Activated gamma-delta T cell (primary cell): Measurements from ENCODE around the gene WASF2.
A peak's percentile ranks its signal among the peaks of the same experiment; 100 is the strongest.
"Not testable (repeated sequence)": the region's sequence is repeated elsewhere in the genome, so short reads cannot be mapped to it uniquely, and the experiment has no call there.

Experiments used
- DNase-seq: peaks from one replicate; lab custom pipeline; 2025; lab: John Stamatoyannopoulos, UW

Gene WASF2

DNA sequence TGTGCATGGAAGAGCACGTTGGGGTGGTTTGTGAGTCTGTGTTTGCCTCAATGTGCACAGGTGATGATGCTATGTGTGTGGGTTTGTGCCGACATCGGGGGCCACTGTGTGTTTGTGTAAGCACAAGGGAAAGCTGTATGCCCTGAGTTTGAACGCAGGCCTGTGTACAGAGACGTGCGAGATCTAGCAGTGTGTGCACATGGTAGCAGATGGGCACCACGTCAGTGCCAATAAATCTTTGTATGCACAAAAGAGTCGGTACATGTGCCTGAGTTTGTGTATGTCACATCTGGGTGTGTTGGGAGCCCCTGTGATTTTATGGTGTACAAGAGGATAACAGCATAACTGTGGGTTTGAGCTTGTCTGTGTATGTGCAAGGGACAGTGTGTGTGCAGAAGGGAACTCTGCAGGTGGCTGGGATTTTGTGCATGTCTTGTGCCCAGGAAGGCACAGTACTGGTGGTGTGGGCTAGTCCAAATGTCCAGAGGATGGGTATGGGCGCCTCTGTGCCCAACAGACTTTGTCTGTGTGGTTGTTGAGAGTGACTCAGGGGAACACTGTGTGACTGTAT is 32.0 kb upstream of the WASF2 start:
- no peak for DNase-seq

DNA sequence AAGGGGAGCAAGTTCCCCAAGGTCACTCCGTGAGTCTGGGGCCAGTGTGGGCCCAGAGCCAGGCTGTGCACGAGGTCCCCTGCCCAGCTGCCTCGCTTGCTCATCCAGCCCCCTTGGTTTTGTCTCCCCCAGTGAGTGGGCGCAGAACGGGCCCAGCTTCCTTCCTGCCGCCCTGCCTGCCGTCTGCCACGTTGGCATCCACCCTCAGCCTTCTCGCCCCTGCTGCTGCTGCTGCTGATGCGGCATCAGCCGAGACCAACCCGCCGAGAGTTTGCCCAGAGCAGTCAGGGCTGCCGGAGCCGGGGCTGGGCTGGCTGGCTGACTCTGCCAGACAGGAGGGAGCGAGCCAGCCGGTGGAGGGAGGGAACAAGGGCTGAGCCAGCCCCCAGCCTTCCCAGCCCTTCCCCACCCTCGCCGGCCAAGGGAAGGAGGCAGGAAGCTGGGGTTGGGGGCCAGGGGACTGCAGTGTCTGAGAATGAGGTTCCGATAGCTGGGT is 31.4 kb upstream of the WASF2 start:
- DNase-seq: peak; percentile 47

DNA sequence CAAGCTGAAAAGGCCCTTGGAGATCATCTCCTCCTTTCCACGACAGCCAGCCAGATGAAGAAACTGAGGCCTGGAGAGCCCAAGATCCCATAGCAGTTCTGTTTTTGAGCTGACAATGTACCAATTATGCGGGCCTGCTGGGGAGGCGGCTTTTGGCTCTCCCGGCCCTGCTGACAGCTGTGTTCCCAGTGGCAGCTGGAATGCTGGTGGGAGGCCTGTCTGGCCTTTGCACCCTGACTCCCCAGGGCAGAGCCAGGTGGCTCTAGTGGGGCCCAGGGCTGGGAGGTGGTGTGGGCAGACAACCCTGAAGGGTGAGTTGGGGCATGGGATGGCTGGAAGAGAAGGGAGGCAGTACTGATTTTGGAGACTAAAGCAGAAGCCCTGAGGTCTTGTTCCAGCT is 30.7 kb upstream of the WASF2 start:
- no peak for DNase-seq

DNA sequence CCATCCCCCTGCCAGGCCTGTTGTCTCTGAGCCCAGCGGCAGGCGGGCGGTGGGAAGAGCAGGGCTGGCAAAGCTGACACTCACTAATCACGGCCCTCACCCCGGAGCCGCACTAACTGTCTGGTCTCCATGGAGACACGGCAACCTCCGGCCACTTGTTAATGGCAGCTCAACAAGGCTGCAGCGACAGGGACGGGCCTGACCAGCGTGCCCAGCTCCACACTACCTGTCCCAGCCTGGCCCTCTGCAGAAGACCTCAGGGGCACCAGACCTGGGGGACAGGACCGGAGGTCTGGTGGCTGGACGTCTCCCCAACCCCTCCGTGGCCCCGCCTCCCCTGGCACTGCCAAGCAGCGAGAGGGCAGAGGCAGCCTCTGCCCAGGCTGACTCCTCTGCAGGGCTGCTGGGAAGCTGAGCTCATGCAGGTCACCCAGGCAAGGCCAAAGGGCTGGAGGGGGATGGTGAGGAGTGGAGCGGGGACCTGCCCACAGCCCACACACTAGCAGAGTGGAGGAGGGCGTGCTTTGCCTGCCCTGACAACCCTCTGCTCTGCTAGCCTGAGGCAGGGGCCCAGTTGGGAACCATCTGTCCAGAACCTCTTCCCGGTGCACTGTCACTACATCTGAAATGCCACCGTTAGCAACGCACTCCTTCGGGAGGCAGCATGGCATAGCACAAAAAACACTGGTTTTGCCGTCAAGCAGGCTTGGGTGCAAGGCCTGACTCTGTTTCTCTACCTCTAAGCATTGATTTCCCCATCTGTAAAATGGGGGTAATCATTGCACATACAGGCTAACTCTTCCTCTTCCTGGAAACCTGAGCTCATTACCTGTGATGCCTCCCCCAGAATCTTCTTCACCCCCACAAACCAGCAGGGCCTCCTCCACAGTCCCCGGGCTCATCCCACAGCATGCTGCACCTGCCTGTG is 29.6 kb upstream of the WASF2 start:
- no peak for DNase-seq

DNA sequence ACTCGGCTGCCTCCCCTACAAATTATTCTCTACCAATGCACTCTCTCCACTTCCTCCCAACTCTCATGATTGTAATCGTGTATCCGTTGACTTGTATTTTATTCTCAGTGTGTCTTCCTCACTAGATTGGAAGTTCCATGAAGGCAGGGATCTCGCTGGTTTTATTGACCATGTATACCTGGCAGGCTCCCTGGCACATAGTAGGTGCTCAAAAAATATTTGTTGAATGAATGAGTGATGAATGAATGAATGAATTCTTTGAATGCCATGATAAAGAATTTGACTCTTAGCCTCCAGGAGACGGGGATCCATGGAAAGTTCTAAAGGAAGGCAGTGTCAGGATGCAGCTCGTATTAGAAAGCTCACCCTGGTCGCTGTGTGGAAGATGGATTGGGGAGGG is 28.8 kb upstream of the WASF2 start:
- DNase-seq: no peak

DNA sequence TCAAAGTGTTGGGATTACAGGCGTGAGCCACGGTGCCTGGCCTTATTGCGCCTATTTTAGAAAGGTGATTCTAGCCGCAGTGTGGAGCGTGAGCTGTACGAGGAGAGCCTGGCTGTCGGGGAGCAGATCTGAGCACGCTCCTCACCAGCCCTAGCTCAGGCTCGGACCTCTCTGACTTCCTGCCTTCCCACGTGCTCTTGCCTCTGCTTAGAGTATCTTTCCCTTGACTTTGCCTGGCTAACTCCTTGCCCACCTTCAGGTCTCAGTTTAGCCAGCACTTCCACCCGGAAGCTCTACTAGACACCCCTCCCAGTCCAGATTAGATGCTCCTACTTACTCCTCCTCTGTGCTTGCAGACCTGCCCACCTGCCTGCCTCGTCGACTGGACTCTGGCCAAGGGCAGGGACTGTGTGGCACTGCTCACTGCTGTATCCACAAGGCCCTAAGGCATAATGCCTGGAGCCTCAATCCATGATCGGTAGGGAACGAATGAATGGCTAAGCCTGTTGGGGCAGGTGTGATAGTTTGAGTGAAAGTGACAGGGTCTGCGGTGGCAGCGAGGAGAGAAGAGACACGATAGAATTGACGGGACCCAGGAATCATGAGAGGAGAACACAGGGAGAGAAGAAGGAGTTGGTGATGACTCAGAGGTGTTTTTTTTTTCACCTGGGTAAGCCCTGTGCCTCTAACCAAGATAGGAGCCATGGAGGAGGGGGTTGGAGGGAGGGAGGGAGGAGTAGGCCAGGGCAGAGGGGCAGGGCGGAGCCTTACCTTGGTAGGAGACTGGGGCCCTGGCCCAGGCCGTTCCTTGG is 28.1 kb upstream of the WASF2 start:
- no peak for DNase-seq

DNA sequence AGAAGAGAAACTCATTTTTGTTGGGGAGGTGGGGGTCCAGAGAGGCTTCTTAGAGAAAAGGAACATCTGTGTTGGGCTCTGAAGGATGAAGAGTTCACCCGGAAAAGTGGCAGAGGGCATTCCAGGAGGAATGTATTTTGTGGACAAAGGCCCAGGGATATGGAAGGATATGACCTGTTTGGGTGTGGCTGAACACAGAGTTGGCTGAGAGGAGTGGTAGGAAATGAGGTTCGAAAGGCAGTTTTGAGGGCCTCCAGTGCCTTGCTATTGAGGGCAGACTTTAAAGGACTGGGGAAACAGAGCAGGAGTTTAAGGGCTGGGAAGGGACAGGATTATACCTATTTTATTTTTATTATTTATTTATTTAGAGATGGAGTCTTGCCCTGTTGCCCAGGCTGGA is 27.3 kb upstream of the WASF2 start:
- no peak for DNase-seq

DNA sequence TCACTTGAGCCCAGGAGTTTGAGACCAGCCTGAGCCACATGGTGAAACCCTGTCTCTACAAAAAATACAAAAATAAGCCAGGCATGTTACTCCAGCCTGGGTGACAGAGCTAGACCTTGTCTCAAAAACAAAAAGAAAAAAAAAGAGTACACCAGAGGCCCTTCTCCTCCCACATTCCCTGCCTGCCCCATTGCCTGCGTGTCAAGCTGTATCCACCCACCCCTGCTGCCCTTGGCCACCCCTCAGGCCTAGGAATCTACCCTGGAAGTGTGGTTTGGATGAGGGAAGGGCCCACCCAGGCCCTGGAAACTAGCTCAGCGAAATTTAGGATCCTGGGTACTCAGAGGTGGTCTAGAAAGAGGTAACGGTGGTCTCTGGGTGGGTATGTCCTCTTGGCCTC is 25.7 kb upstream of the WASF2 start:
- DNase-seq: no peak

DNA sequence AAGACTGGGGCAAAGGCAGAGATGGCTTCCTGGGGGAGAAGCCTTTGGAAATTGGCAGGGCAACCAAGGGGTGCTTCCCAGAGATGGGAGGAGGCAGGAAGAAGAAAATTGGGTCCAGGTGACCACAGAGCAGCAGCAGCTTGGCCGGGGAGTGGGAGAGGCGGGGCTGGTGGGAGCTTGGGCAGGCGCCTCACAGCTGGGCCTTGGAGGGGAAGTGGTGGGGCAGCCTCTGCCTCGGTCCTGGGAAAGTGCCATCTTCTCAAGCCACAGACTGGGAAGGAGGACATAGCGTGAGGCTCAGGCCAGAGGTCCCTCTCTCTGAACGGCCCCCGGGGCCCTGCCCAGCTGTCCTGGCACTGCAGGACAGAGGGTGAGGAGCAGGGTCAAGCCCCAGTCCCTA is 24.0 kb upstream of the WASF2 start:
- DNase-seq: no peak

DNA sequence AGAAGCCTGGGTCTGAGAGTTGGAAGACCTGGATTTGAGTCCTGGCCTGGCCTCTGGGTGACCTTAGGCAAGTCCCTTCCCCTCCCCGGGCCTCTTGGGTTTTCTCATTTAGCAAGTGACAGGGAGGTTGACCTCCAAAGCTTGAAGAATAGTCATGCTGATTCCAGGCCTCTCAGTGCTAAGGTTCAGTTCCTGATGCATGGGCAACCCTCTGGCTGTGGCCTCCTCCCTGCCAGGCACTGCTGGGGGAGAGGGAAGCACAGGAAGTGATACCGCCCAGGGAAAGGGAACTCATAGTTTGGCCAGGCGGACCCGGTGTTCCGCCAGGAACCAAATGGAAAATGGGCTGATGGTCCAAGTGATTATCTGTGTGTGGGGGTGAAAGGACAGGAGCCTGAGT is 23.6 kb upstream of the WASF2 start:
- no peak for DNase-seq

DNA sequence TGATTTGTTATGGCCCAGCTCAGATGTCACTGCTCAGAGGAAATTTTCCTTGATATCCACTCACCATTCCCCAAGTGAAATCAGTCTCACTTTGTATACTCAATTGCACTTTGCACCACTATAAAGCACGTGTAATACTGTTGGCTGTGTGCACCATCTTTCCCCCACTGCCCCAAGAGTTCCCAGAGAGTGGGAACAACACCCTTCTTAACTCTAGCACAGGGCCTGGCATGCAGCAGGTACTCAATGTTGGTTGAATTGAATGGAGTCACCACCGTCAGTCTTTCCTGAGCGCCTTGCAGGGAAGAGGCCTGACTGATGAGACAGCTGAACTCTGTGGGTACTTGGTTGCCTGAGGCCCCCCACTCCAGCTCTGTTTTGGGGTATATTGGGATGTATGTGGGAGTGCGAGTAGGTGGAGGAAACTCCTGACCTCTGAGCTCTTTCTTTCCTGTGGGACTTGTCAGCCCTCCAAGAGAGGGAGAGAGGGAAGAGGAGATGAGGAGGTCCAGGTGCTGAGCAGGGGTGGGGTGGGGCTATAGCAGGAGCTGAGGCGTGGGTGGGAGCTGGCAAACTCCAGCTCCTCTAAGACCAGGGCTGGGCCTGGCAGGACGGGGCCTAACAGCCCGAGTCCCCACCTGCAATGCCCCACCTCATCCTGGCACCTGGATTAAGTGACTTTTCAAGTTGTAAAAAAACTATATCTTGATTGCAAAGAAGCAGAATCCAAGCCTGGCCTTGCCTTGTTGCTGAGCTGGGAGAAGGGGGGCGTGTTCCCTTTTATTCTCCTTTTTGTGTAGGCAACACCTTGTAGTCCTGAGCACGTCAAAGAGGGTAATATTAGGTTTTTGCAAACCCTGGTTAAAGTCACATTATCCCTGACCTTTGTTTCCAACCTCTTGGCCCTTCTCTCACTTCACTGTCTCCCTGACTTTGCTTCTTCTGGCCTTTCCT is 19.4 kb upstream of the WASF2 start:
- DNase-seq: no peak

DNA sequence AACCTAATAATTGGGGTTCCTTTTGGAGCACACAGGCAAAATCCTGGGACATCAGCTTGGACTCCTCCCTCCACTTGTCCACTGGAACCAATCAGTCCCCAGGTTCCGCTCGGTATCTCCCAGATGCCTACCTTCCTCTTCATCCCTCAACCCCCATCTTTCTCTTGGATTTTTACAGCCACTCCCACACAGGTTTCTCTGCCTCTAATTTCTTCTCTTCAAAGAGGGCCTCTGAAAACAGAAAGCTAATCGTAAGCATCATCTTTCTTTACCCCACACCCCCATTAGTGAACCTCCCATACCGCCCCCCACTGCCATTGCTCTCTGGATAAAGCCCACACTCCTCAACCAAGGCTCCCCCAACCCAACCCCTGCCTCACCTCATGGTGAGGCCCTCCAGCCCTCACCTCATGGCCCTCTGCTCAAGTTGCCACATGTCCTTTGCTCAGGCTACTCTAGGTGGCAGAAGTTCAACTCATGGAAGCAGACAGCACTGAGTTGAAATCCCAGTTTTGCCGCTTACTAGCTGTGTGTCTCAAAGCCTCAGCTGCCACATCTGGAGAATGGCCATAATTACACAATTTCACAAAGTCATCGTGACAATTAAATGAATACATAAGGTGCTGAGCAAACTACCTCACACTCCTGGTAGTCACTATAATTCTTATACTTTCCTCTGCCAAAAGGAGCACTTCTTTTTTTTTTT is 18.1 kb upstream of the WASF2 start:
- no peak for DNase-seq

DNA sequence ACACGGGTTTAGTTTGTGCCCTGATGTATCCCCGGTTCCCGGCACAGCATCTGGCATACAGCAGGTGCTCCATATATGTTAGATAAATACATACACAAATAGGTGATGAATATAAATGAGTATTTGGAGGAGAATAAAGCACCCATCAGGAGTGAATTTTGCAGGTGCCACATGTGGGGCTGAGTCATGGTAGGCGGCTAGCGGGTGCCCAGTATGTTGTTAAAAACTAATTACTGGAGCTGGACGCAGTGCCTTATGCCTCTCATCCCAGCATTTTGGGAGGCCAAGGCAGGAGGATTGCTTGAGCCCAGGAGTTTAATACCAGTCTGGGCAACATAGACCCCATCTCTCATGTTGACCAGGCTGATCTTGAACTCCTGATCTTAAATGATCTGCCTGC is 16.7 kb upstream of the WASF2 start:
- DNase-seq: no peak

DNA sequence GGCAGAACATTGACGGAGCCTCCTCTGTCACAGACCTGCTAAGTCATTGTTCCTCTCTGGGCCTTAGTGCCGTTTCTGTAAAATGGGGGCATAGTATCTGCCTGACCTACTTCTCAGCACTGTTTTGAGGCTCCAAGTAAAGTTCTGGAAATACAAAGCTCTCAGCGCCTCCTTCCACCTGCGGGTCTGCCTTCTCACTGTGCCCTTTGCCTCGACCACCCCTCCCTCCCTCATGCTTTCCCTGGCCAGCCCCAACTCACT is 15.4 kb upstream of the WASF2 start:
- DNase-seq: no peak

DNA sequence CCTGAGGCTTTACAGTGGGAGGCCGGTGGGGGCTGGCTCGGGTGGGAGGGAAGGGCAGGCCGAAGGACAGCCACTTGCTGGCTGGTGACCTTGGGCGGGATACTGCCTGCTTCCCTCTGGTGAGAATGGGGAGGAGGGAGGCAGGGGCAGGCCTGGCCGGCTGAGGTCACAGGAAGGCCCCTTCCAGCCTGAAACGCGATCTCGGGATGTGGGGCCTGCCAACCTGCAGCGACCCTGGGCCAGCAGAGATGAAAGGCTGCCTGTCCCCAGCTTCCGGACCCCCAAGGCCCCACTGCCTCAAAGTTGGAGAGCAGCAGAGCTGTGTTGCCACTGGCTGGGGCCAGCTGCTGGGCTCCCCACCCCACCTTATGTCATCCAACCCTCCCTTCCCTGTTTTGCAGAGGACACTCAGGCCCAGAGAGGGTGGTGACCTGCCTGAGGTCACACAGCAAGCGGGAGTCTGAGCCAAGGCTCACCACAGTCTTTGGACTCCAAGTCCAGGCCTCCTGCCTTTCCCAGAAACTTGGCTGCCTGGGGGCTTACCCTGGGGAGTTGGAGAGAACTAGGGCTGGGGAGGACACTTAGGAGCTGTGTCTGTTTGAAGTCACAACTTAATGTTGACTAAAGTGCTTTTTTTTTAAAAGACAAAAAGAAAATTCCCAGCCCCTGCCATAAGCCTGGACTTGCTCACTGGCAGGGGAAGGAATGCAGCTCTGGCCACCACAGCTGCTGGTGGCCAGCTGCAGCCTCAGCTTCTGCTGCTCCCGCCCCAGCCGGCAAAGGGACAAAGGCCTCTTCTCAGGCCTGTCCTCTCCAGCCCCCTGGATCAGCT is 14.8 kb upstream of the WASF2 start:
- no peak for DNase-seq

DNA sequence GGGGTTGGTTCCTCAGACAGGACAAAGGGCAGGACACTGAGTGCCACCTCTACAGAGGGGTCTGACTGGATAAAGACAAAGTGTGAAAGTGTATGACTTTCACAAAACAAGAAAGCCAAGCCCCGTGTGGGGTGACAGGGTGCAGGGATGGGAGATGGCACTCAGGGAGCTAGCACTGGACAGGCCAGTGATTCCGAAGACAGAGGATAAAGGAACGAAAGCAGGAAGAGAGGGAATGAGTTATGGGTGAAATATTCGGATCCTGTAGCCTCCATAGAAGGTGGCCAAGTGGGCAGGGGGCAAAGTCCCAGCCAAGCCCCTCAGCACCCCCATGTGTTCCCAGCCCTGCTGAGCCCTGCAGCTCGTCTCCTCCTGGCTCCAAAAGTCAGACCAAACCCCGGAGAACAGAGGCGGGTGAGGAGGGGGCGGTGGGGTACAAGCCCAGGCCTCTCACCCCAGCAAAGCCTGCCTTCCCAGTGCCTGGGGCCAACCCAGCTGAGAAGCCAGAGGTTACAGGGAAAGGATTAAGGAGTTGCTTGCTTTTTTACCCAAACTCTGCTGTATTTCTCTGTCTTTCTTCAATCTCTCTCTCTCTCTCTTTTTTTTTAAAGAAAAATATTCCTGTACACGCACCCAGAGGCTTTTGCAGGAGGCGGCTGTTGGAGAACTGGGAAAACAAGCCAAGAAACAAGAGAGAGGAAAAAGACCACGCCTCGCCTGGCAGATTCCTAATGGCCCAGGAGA is 14.0 kb upstream of the WASF2 start:
- DNase-seq: no peak

DNA sequence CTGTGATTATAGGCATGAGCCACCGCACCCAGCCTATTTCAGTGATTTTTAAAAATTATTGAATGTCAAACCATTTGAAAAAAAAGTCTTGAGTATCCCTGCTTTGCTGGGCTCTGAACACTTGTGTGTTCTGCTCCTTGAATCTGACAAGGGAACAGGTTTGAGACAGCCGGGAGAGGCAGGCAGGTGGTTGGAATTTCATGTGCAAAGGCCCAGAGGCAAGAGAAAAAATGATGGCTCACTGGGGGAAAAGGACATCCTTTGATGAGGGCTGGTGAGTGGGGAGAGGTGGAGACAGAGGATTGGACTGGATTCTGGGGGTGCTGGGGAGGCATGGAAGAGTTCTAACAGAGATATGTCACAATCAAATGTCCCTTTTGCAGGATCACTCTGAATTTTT is 13.1 kb upstream of the WASF2 start:
- DNase-seq: no peak

DNA sequence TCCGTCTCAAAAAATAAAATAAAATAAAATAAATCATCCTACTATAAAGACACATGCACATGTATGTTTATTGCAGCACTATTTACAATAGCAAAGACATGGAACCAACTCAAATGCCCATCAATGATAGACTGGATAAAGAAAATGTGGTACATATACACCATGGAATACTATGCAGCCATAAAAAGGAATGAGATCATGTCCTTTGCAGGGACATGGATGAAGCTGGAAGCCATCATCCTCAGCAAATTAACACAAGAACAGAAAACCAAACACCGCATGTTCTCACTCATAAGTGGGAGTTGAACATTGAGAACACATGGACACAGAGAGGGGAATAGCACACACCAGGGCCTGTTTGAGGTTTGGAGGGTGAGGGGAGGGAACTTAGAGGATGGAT is 11.2 kb upstream of the WASF2 start:
- DNase-seq: not testable (repeated sequence)

DNA sequence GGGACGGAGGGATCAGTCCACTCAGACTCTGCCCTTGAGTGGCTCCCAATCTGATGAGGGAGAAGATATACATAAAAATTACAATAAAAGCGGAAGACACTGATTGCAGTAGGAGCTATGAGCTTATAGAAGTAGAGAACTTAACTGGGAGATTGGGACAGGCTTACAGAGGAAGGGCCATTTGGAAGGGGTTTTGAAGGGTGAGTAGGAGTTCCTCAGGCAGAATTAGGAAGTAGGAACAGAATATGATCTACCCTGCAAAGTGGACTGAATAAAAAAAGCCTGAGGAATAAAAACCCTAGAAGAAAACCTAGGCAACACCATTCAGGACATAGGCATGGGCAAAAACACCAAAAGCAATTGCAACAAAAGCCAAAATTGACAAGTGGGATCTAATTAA is 9.2 kb upstream of the WASF2 start:
- DNase-seq: no peak
